Ovary (tissue), 9 donors: Measurements from ENCODE around the gene SLC25A52. TPM values are rescaled to one million over a fixed set of nuclear protein-coding genes. Genes with fewer than 3 reads are reported as not detected.

Experiments
- DNase-seq, 5 donors: peaks; one replicate each; pipeline ENCODE4 v3.0.0-alpha.2; 2019 to 2020
- H3K27ac ChIP-seq, 2 donors: fragments of 200-600 bp; one replicate each; pipeline versions ENCODE4 v1.5.1 to v1.8.0; 2019 to 2022
- H3K27me3 ChIP-seq: fragments of 200-600 bp; one replicate; pipeline ENCODE4 v1.8.0; 2022
- H3K36me3 ChIP-seq: fragments of 200-600 bp; sonication (generic); one replicate; pipeline ENCODE4 v1.5.1; 2019
- H3K4me1 ChIP-seq: one replicate; pipeline ENCODE4 v1.8.1; 2013; ENCODE audit warnings: mild to moderate bottlenecking, moderate library complexity; ENCODE audit not compliant: insufficient read depth
- H3K4me3 ChIP-seq: fragments of 200-600 bp; sonication (generic); one replicate; pipeline ENCODE4 v1.5.1; 2017
- H3K9me3 ChIP-seq, 2 donors: fragments of 200-600 bp in 1 of 2; sonication (generic) in 1 of 2; one replicate each; pipeline versions ENCODE4 v1.5.1 to v1.8.1; 2013 to 2019; ENCODE audit warnings: mild to moderate bottlenecking in 1 of 2, moderate library complexity in 1 of 2
- CTCF ChIP-seq, 3 donors: fragments of 450-650 bp in 2 of 3; fragments of 200-600 bp in 1 of 3; IDR thresholded peaks; one replicate each; pipeline versions ENCODE4 v1.5.1 to v1.8.0; 2016 to 2022; ENCODE audit warnings: antibody characterized with exemption in 3 of 3, mild to moderate bottlenecking in 1 of 3
- EP300 ChIP-seq: sonication (generic); formaldehyde crosslinking; IDR thresholded peaks from one replicate; pipeline ENCODE4 v1.6.1; 2017; ENCODE audit warnings: antibody characterized with exemption
- POLR2A ChIP-seq: fragments of 450-650 bp; IDR thresholded peaks from one replicate; pipeline ENCODE4 v1.6.1; 2017; ENCODE audit warnings: antibody characterized with exemption, mild to moderate bottlenecking, moderate library complexity
- WGBS, 3 donors: extraction: QIAGEN DNeasy Blood & Tissue Kit in 1 of 3; methylation state at CpG; one replicate each; pipeline versions ENCODE4 v1.1.5 to v1.1.7; 2013 to 2017; 5-methylcytosine and 5-hydroxymethylcytosine counted together
- intact Hi-C, 4 donors: fragments of 100-400 bp; cut with DNase I; formaldehyde crosslinking; loops; one replicate each; pipeline versions ENCODE4 v1.11.0 to v1.15.1; 2022 to 2023
- polyA plus RNA-seq, 2 donors: library from polyadenylated mRNA; stranded (reverse); fragments of 200-250 nt in 1 of 2; fragments of 350-450 nt in 1 of 2; fragmentation: Illumina TruSeq in 1 of 2; extraction: RNeasy Lipid Tissue Mini Kit (QIAGEN cat#74804) in 1 of 2; gene quantifications; one replicate each; pipeline ENCODE4 v1.2.3, GENCODE V29; 2013 to 2014
- total RNA-seq, 7 donors: library from RNA; depleted of rRNA in 2 of 7; stranded (reverse); fragments of >200 nt in 2 of 7; fragmentation: NEBNext Ultra II Directional in 3 of 7; extraction: Animal tissue kit (Norgen Biotek cat#: 25700) in 3 of 7; gene quantifications; one replicate each; pipeline versions ENCODE4 v1.1.0 to v1.2.4, GENCODE V29; 2016 to 2023
- donor health status: DM: no; HTN: no; CAD: no; lungs with moderate emphysema.
- donor health status: DM: no; HTN: no; CAD: no.
- donor health status: Bipolar disorder and iron deficiency.
- donor health status: DM: yes; HTN: yes; CAD: no.
- donor health status: DM: no; HTN: no; CAD: no.
- donor health status: DM: yes; HTN: yes; CAD: no.

The SLC25A52 gene
- total and polyA plus RNA-seq, 9 donors = not detected

GRCh38 chr18:31795747-31796146 is 35.1 kb upstream of the SLC25A52 start:
- no peak for DNase-seq
- Histone ChIP-seq H3K9me3 (no peaks in the 10 kb centered on the region), H3K4me1 (no peaks in the 10 kb centered on the region), H3K4me3 (no peak overlapping the region), H3K27me3 (no peaks in the 10 kb centered on the region), H3K36me3 (no peaks in the 10 kb centered on the region), H3K27ac (no peak overlapping the region)
- intact Hi-C loops = no loop called here
- TF ChIP-seq POLR2A (no peak), CTCF (IDR thresholded peaks at IDR 0.05) (no peak), EP300 (no peak)
- 77 to 88% (median 84%) methylated on average over 2 of the region's 2 CpGs for WGBS, 3 donors

GRCh38 chr18:31793531-31793930 is 32.9 kb upstream of the SLC25A52 start:
- intact Hi-C loops = no loop called here
- no peak for DNase-seq

GRCh38 chr18:31792580-31792911 is 31.9 kb upstream of the SLC25A52 start:
- H3K4me1 ChIP-seq = no peaks in the 10 kb centered on the region
- no peaks in the 10 kb centered on the region for H3K9me3 ChIP-seq
- no peak overlapping the region for H3K4me3 ChIP-seq
- H3K27me3 ChIP-seq = no peaks in the 10 kb centered on the region
- DNase-seq = no peak
- H3K27ac ChIP-seq = no peak overlapping the region
- WGBS, 3 donors = 91 to 99% (median 97%) methylated on average over 2 of the region's 2 CpGs
- no peaks in the 10 kb centered on the region for H3K36me3 ChIP-seq
- intact Hi-C loops = no loop called here
- TF ChIP-seq EP300 = no peak
- no peak for TF ChIP-seq POLR2A
- no peak for TF ChIP-seq CTCF (IDR thresholded peaks at IDR 0.05)

More at GRCh38 chr18:31793531-31793930, 32.9 kb upstream of the SLC25A52 start:
- Histone ChIP-seq H3K9me3 (no peaks in the 10 kb centered on the region), H3K4me1 (no peaks in the 10 kb centered on the region), H3K27me3 (no peaks in the 10 kb centered on the region), H3K27ac (no peak overlapping the region), H3K36me3 (no peaks in the 10 kb centered on the region), H3K4me3 (no peak overlapping the region)
- TF ChIP-seq CTCF (IDR thresholded peaks at IDR 0.05) = no peak
- no peak for TF ChIP-seq EP300
- no peak for TF ChIP-seq POLR2A

GRCh38 chr18:31791817-31792579 is 31.3 kb upstream of the SLC25A52 start:
- WGBS, 3 donors = 87 to 93% (median 88%) methylated on average over 6 of the region's 6 CpGs
- Histone ChIP-seq H3K9me3 (no peaks in the 10 kb centered on the region), H3K4me3 (no peak overlapping the region), H3K27me3 (no peaks in the 10 kb centered on the region), H3K27ac (no peak overlapping the region), H3K4me1 (no peaks in the 10 kb centered on the region), H3K36me3 (no peaks in the 10 kb centered on the region)
- TF ChIP-seq POLR2A = no peak
- TF ChIP-seq CTCF (IDR thresholded peaks at IDR 0.05) = no peak
- no peak for TF ChIP-seq EP300
- intact Hi-C loops = no loop called here
- DNase-seq = no peak
